Psoas muscle (tissue), 8 donors: ENCODE results near the gene DSCAM. TPM values are rescaled to one million over a fixed set of nuclear protein-coding genes. Genes with fewer than 3 reads are reported as not detected.

Experiments
- ATAC-seq, 4 donors: fragments of 200-7000 bp; cut with Tn5 transposase; one replicate each; pipeline ENCODE4 v1.9.1; 2020; ENCODE audit warnings: moderate library complexity in 3 of 4, mild to moderate bottlenecking in 2 of 4
- DNase-seq, 2 donors: peaks; one replicate each; pipeline ENCODE4 v3.0.0-alpha.2; 2020
- H3K27ac ChIP-seq: fragments of 200-600 bp; one replicate; pipeline ENCODE4 v1.8.0; 2022
- H3K27me3 ChIP-seq, 3 donors: fragments of 200-600 bp in 1 of 3; one replicate each; pipeline versions ENCODE4 v1.6.1 to v1.8.0; 2013 to 2022; ENCODE audit warnings: low read length in 2 of 3, mild to moderate bottlenecking in 2 of 3, moderate library complexity in 1 of 3; ENCODE audit not compliant: insufficient read depth in 3 of 3
- H3K36me3 ChIP-seq, 2 donors: fragments of 200-600 bp in 1 of 2; one replicate each; pipeline versions ENCODE4 v1.6.1 to v1.8.0; 2013 to 2022; ENCODE audit warnings: low read depth in 1 of 2, mild to moderate bottlenecking in 1 of 2, moderate library complexity in 1 of 2; ENCODE audit not compliant: insufficient read depth in 1 of 2
- H3K4me1 ChIP-seq: fragments of 200-600 bp; one replicate; pipeline ENCODE4 v1.8.0; 2022
- H3K4me3 ChIP-seq: fragments of 200-600 bp; one replicate; pipeline ENCODE4 v1.8.0; 2022; ENCODE audit warnings: mild to moderate bottlenecking
- H3K9me3 ChIP-seq: fragments of 200-600 bp; one replicate; pipeline ENCODE4 v1.8.0; 2022
- CTCF ChIP-seq: fragments of 200-600 bp; IDR thresholded peaks from one replicate; pipeline ENCODE4 v1.8.0; 2022; ENCODE audit warnings: antibody characterized with exemption
- WGBS, 3 donors: extraction: QIAGEN DNeasy Blood & Tissue Kit; methylation state at CpG; one replicate each; pipeline versions ENCODE4 v1.1.6 to v1.1.7; 2013; 5-methylcytosine and 5-hydroxymethylcytosine counted together
- intact Hi-C, 2 donors: fragments of 100-400 bp; cut with DNase I; formaldehyde crosslinking; loops; one replicate each; pipeline versions ENCODE4 v1.11.0 to v1.14.2; 2022
- polyA plus RNA-seq, 3 donors: library from polyadenylated mRNA; stranded (reverse); fragments of 200-250 nt; gene quantifications; one replicate each; pipeline ENCODE4 v1.2.3, GENCODE V29; 2013
- total RNA-seq, 4 donors: library from RNA; stranded (reverse); fragmentation: NEBNext Ultra II Directional in 2 of 4; extraction: Animal tissue kit (Norgen Biotek cat#: 25700) in 2 of 4; gene quantifications; one replicate each; pipeline versions ENCODE4 v1.2.1 to v1.2.4, GENCODE V29; 2021 to 2023
- donor health status: healthy with polysubstance abuse.
- donor health status: DM: no; HTN: no; CAD: no; lungs with moderate emphysema.
- donor health status: Bipolar disorder and iron deficiency.
- donor health status: healthy.
- donor health status: DM: yes; HTN: yes; CAD: no.
- donor health status: DM: no; HTN: no; CAD: no.
- donor health status: DM: no; HTN: no; CAD: no.
- donor health status: DM: yes; HTN: yes; CAD: no.

DSCAM gene
- total and polyA plus RNA-seq, 7 donors = 0.03 to 0.04 TPM; not detected in 5

- H3K36me3 ChIP-seq = no peaks in the 10 kb centered on the region
- H3K4me3 ChIP-seq = no peak overlapping the region
- no peaks in the 10 kb centered on the region for H3K9me3 ChIP-seq
- ATAC-seq (no peak), DNase-seq (no peak)
- no peak for TF ChIP-seq CTCF
- 90 to 93% (median 91%) methylated on average over 15 of the region's 15 CpGs for WGBS, 3 donors
- no peaks in the 10 kb centered on the region for H3K27me3 ChIP-seq
- no peak overlapping the region for H3K27ac ChIP-seq
- intact Hi-C loops = no loop called here
- no peaks in the 10 kb centered on the region for H3K4me1 ChIP-seq
Measured at GRCh38 chr21:40474513-40474912, 372.4 kb downstream of the DSCAM start.

- DNase-seq (no peak), ATAC-seq (no peak)
- Histone ChIP-seq H3K4me3 (no peak overlapping the region), H3K36me3 (no peaks in the 10 kb centered on the region), H3K4me1 (no peaks in the 10 kb centered on the region), H3K9me3 (no peaks in the 10 kb centered on the region), H3K27ac (no peak overlapping the region), H3K27me3 (peaks cover 0 to 2% (median 0%) of the 10 kb centered on the region in 3 donors)
- intact Hi-C loops = no loop called here
- TF ChIP-seq CTCF = no peak
- 47 to 60% (median 53%) methylated on average over 4 of the region's 4 CpGs for WGBS, 3 donors
Measured at GRCh38 chr21:40472013-40472412, 374.9 kb downstream of the DSCAM start.

- WGBS, 3 donors = 64 to 77% (median 71%) methylated on average over 2 of the region's 2 CpGs
- TF ChIP-seq CTCF = no peak
- Histone ChIP-seq H3K9me3 (no peaks in the 10 kb centered on the region), H3K36me3 (no peaks in the 10 kb centered on the region), H3K27ac (no peak overlapping the region), H3K27me3 (peaks cover 0 to 2% (median 0%) of the 10 kb centered on the region in 3 donors), H3K4me3 (no peak overlapping the region), H3K4me1 (no peaks in the 10 kb centered on the region)
- ATAC-seq = no peak
- no peak for DNase-seq
- intact Hi-C loops = no loop called here
Measured at GRCh38 chr21:40471103-40471502, 375.9 kb downstream of the DSCAM start.

GRCh38 chr21:40466893-40467483 is 380.0 kb downstream of the DSCAM start:
- H3K4me3 ChIP-seq = no peak overlapping the region
- no peak for TF ChIP-seq CTCF
- H3K9me3 ChIP-seq = no peaks in the 10 kb centered on the region
- H3K27ac ChIP-seq = no peak overlapping the region
- no peak for DNase-seq
- intact Hi-C loops = no loop called here
- no peaks in the 10 kb centered on the region for H3K36me3 ChIP-seq
- no peak for ATAC-seq
- WGBS, 3 donors = 87 to 89% (median 89%) methylated on average over 1 of the region's 1 CpG
- peaks cover 0 to 2% (median 0%) of the 10 kb centered on the region in 3 donors for H3K27me3 ChIP-seq
- H3K4me1 ChIP-seq = no peaks in the 10 kb centered on the region

- ATAC-seq = no peak
- 92 to 94% (median 94%) methylated on average over 7 of the region's 7 CpGs for WGBS, 3 donors
- Histone ChIP-seq H3K27ac (no peak overlapping the region), H3K4me1 (no peaks in the 10 kb centered on the region), H3K9me3 (no peaks in the 10 kb centered on the region), H3K27me3 (peaks cover 0 to 10% (median 0%) of the 10 kb centered on the region in 3 donors), H3K36me3 (no peaks in the 10 kb centered on the region), H3K4me3 (no peak overlapping the region)
- TF ChIP-seq CTCF = no peak
- intact Hi-C loops = no loop called here
- DNase-seq = no peak
Measured at GRCh38 chr21:40465382-40465781, 381.6 kb downstream of the DSCAM start.
